HepG2 (cell line): ENCODE measurements around the gene SEC14L2. TPM values are rescaled to one million over a fixed set of nuclear protein-coding genes. Genes with fewer than 3 reads are reported as not detected.

Experiments
- CBFB ChIP-seq: sonication (generic); formaldehyde crosslinking; IDR thresholded peaks from 2 replicates; pipeline ENCODE4 v1.4.0; 2020; ENCODE audit warnings: missing genetic modification reagents
- CEBPB ChIP-seq: IDR thresholded peaks from 2 replicates; pipeline ENCODE4 v1.6.1; 2011; ENCODE audit warnings: low read depth, low read length, improper control_type of control experiment, borderline replicate concordance
- CREB3 ChIP-seq: sonication (generic); formaldehyde crosslinking; IDR thresholded peaks from 2 replicates; pipeline ENCODE4 v1.5.0; 2020; ENCODE audit warnings: missing genetic modification reagents
- ELF4 ChIP-seq: sonication (generic); formaldehyde crosslinking; IDR thresholded peaks from 2 replicates; pipeline ENCODE4 v1.5.0; 2020; ENCODE audit warnings: missing genetic modification reagents, mild to moderate bottlenecking, moderate library complexity, borderline replicate concordance
- MIER3 ChIP-seq: IDR thresholded peaks from 2 replicates; pipeline ENCODE4 v1.6.1; 2016; ENCODE audit warnings: missing compliant biosample characterization, borderline replicate concordance
- NR1H2 ChIP-seq: sonication (generic); formaldehyde crosslinking; IDR thresholded peaks from 2 replicates; pipeline ENCODE4 v1.8.1; 2022; ENCODE audit warnings: low read depth, missing genetic modification reagents, borderline replicate concordance
- NR3C1 ChIP-seq: sonication (generic); formaldehyde crosslinking; IDR thresholded peaks from 2 replicates; pipeline ENCODE4 v1.4.0; 2020; ENCODE audit warnings: missing genetic modification reagents
- PTBP1 ChIP-seq: fragments of 200-400 bp; formaldehyde crosslinking; IDR thresholded peaks from 2 replicates; pipeline ENCODE4 v1.6.1; 2018; ENCODE audit warnings: low read length, low read depth; ENCODE audit not compliant: poor library complexity, severe bottlenecking
- REXO4 ChIP-seq: sonication (generic); formaldehyde crosslinking; IDR thresholded peaks from 2 replicates; pipeline ENCODE4 v1.8.0; 2022; ENCODE audit warnings: missing genetic modification reagents, mild to moderate bottlenecking, borderline replicate concordance
- SALL2 ChIP-seq: sonication (generic); formaldehyde crosslinking; IDR thresholded peaks from 2 replicates; pipeline ENCODE4 v1.8.1; 2023; ENCODE audit warnings: mild to moderate bottlenecking, missing genetic modification reagents, inconsistent platforms
- SRSF1 ChIP-seq: fragments of 200-400 bp; formaldehyde crosslinking; optimal IDR thresholded peaks from 2 replicates; pipeline ENCODE3; 2017; ENCODE audit warnings: mild to moderate bottlenecking, low read depth, low read length, moderate library complexity
- SYNCRIP ChIP-seq: fragments of 200-400 bp; formaldehyde crosslinking; IDR thresholded peaks from 2 replicates; pipeline ENCODE4 v1.6.1; 2018; ENCODE audit warnings: mild to moderate bottlenecking, low read depth, low read length; ENCODE audit not compliant: insufficient read depth
- ZNF138 ChIP-seq: sonication (generic); formaldehyde crosslinking; IDR thresholded peaks from 2 replicates; pipeline ENCODE4 v1.5.0; 2020; ENCODE audit warnings: mild to moderate bottlenecking, low read depth, missing genetic modification reagents
- ZNF263 ChIP-seq: sonication (generic); formaldehyde crosslinking; IDR thresholded peaks from 2 replicates; pipeline ENCODE4 v1.4.0; 2020; ENCODE audit warnings: missing genetic modification reagents
- ZNF292 ChIP-seq: sonication (generic); formaldehyde crosslinking; IDR thresholded peaks from 2 replicates; pipeline ENCODE4 v1.8.1; 2022; ENCODE audit warnings: mild to moderate bottlenecking, low read depth, missing genetic modification reagents, borderline replicate concordance
- ZNF619 ChIP-seq: sonication (generic); formaldehyde crosslinking; IDR thresholded peaks from 2 replicates; pipeline ENCODE4 v1.4.0; 2020; ENCODE audit warnings: mild to moderate bottlenecking, missing genetic modification reagents
- ZNF709 ChIP-seq: sonication (generic); formaldehyde crosslinking; IDR thresholded peaks from 2 replicates; pipeline ENCODE4 v1.5.0; 2020; ENCODE audit warnings: mild to moderate bottlenecking, missing genetic modification reagents
- ZSCAN5A ChIP-seq: sonication (generic); formaldehyde crosslinking; IDR thresholded peaks from 2 replicates; pipeline ENCODE4 v1.8.0; 2022; ENCODE audit warnings: mild to moderate bottlenecking, missing genetic modification reagents, borderline replicate concordance
- polyA plus RNA-seq, 8 experiments: library from polyadenylated mRNA; depleted of rRNA in 3 of 8; stranded (reverse) in 7 of 8; unstranded in 1 of 8; fragments of >200 nt; fragmentation: Illumina TruSeq in 4 of 8; extraction: Trizol in 4 of 8; gene quantifications; 2 replicates each; pipeline versions ENCODE4 v1.2.1 to v1.2.3, GENCODE V29; 2011 to 2016; ENCODE audit warnings: low read depth in 4 of 8, missing spikeins in 1 of 8, mixed read lengths in 1 of 8; ENCODE audit not compliant: insufficient read depth in 1 of 8
- total RNA-seq, 5 experiments: library from RNA; depleted of rRNA; stranded (reverse); fragments of >200 nt; fragmentation: Illumina TruSeq; extraction: Trizol; gene quantifications; 2 replicates each; pipeline ENCODE4 v1.2.3, GENCODE V29; 2016; ENCODE audit warnings: low read depth in 1 of 5
- TF ChIP-seq, protein P1 (sequence below): sonication (generic); formaldehyde crosslinking; IDR thresholded peaks from 2 replicates; pipeline ENCODE4 v1.4.0; 2020; ENCODE audit warnings: missing genetic modification reagents
- TF ChIP-seq, protein P2 (sequence below): sonication (generic); formaldehyde crosslinking; IDR thresholded peaks from 2 replicates; pipeline ENCODE4 v1.5.1; 2020; ENCODE audit warnings: missing genetic modification reagents, mild to moderate bottlenecking, borderline replicate concordance

Gene SEC14L2
- total and polyA plus RNA-seq, 2 of the 13 experiments (the other 11 are each of a cell fraction or from before 2014, with no cell fraction given) = 4.1 to 5.1 TPM

DNA sequence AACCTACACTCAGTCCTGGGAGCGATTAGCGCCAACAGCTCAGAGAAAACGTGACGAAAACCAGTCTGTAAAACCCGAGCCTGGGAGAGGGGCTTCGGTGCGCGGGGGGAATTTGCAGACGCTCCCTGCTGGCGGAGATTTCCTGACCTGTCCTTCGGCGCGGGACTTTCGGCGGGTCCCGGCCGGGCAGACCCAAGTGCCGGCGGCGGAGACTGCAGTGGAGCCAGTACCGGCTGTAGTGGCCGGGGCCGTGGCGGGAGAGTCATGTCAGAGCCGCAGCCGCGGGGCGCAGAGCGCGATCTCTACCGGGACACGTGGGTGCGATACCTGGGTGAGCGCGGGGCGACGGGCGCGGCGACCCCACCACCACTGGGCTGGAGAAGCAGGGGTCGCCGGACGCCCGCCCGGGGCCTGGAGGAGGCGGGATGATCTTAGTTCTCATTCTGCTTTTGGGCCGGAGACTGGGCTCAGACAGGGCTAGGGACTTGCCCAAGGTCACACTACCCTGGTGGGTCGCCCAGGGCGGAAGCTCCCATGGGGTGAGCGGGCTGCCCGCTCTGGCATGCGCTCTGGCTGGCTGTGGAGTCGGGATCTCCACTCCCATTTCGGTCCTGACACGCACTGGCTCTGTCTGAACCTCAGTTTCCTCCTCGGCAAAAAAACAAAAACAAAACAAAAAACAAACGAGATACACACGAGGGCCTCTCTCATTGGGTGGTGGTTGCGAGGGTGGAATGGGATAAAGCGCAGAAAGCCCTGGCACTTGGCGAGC, 29.0 kb downstream of the SEC14L2 start, which contains the start of gene MTFP1 (continued):
- TF ChIP-seq SALL2 (CRISPR knock-in tag) (no peak), CREB3 (CRISPR knock-in tag) (no peak), MIER3 (CRISPR knock-in tag) (no peak), REXO4 (CRISPR knock-in tag) (no peak), SYNCRIP (no peak), ZNF709 (CRISPR knock-in tag) (peak; percentile 87), CEBPB (no peak), ZNF619 (CRISPR knock-in tag) (no peak), NR1H2 (CRISPR knock-in tag) (no peak), SRSF1 (peak; percentile 73), ZSCAN5A (CRISPR knock-in tag) (no peak), CBFB (CRISPR knock-in tag) (peak; percentile 43; the same call in 1 of the 2 replicates), ZNF138 (CRISPR knock-in tag) (0 out of 2 replicates have a peak, but pooled peaks have one; percentile 51), NR3C1 (no peak), ZNF292 (CRISPR knock-in tag) (no peak), ELF4 (CRISPR knock-in tag) (0 out of 2 replicates have a peak, but pooled peaks have one; percentile 19), PTBP1 (peak; percentile 42), ZNF263 (CRISPR knock-in tag) (no peak)
- TF ChIP-seq, protein P1, sequence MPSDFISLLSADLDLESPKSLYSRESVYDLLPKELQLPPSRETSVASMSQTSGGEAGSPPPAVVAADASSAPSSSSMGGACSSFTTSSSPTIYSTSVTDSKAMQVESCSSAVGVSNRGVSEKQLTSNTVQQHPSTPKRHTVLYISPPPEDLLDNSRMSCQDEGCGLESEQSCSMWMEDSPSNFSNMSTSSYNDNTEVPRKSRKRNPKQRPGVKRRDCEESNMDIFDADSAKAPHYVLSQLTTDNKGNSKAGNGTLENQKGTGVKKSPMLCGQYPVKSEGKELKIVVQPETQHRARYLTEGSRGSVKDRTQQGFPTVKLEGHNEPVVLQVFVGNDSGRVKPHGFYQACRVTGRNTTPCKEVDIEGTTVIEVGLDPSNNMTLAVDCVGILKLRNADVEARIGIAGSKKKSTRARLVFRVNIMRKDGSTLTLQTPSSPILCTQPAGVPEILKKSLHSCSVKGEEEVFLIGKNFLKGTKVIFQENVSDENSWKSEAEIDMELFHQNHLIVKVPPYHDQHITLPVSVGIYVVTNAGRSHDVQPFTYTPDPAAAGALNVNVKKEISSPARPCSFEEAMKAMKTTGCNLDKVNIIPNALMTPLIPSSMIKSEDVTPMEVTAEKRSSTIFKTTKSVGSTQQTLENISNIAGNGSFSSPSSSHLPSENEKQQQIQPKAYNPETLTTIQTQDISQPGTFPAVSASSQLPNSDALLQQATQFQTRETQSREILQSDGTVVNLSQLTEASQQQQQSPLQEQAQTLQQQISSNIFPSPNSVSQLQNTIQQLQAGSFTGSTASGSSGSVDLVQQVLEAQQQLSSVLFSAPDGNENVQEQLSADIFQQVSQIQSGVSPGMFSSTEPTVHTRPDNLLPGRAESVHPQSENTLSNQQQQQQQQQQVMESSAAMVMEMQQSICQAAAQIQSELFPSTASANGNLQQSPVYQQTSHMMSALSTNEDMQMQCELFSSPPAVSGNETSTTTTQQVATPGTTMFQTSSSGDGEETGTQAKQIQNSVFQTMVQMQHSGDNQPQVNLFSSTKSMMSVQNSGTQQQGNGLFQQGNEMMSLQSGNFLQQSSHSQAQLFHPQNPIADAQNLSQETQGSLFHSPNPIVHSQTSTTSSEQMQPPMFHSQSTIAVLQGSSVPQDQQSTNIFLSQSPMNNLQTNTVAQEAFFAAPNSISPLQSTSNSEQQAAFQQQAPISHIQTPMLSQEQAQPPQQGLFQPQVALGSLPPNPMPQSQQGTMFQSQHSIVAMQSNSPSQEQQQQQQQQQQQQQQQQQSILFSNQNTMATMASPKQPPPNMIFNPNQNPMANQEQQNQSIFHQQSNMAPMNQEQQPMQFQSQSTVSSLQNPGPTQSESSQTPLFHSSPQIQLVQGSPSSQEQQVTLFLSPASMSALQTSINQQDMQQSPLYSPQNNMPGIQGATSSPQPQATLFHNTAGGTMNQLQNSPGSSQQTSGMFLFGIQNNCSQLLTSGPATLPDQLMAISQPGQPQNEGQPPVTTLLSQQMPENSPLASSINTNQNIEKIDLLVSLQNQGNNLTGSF (CRISPR knock-in tag) = no peak
- TF ChIP-seq, protein P2, sequence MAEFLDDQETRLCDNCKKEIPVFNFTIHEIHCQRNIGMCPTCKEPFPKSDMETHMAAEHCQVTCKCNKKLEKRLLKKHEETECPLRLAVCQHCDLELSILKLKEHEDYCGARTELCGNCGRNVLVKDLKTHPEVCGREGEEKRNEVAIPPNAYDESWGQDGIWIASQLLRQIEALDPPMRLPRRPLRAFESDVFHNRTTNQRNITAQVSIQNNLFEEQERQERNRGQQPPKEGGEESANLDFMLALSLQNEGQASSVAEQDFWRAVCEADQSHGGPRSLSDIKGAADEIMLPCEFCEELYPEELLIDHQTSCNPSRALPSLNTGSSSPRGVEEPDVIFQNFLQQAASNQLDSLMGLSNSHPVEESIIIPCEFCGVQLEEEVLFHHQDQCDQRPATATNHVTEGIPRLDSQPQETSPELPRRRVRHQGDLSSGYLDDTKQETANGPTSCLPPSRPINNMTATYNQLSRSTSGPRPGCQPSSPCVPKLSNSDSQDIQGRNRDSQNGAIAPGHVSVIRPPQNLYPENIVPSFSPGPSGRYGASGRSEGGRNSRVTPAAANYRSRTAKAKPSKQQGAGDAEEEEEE (CRISPR knock-in tag) = no peak
